Thoracic aorta (tissue), 2 donors: ENCODE measurements around the gene TCP11. TPM values are rescaled to one million over a fixed set of nuclear protein-coding genes. Genes with fewer than 3 reads are reported as not detected.

ENCODE experiments used
- ATAC-seq: fragments of 150-250 bp; one replicate; pipeline ENCODE4 v1.8.0; 2017; ENCODE audit warnings: low read depth; ENCODE audit not compliant: insufficient number of reproducible peaks, low FRiP score
- DNase-seq: peaks from one replicate; pipeline ENCODE4 v3.0.0-alpha.2; 2020; ENCODE audit warnings: low spot score
- H3K27ac ChIP-seq, 2 donors: fragments of 200-600 bp; sonication (generic); 1 replicate in 1 of 2; 2 replicates in 1 of 2; pipeline ENCODE4 v1.5.1; 2016; ENCODE audit warnings: mild to moderate bottlenecking in 2 of 2, moderate library complexity in 2 of 2
- H3K27me3 ChIP-seq: fragments of 200-600 bp; sonication (generic); replicated peaks from 2 replicates; pipeline ENCODE4 v1.6.0; 2016; ENCODE audit warnings: mild to moderate bottlenecking; ENCODE audit not compliant: insufficient read depth
- H3K36me3 ChIP-seq: fragments of 200-600 bp; sonication (generic); one replicate; pipeline ENCODE4 v1.5.1; 2016
- H3K4me1 ChIP-seq, 2 donors: fragments of 200-600 bp; sonication (generic); 1 replicate in 1 of 2; 2 replicates in 1 of 2; pipeline versions ENCODE4 v1.5.1 to v1.6.0; 2016; ENCODE audit warnings: low read depth in 2 of 2, mild to moderate bottlenecking in 1 of 2; ENCODE audit not compliant: control insufficient read depth in 1 of 2
- H3K4me3 ChIP-seq: fragments of 200-600 bp; sonication (generic); 2 replicates; pipeline ENCODE4 v1.5.1; 2016; ENCODE audit warnings: mild to moderate bottlenecking
- H3K9me3 ChIP-seq: fragments of 200-600 bp; sonication (generic); 2 replicates; pipeline ENCODE4 v1.5.1; 2016
- total RNA-seq, 2 donors: library from RNA; depleted of rRNA; stranded (reverse); fragments of >200 nt; gene quantifications; one replicate each; pipeline versions ENCODE4 v1.1.0 to v1.2.3, GENCODE V29; 2016
- TF ChIP-seq, protein P1 (sequence below): fragments of 200-600 bp; sonication (generic); IDR thresholded peaks from one replicate; pipeline ENCODE4 v1.5.1; 2019; ENCODE audit warnings: antibody characterized with exemption

Gene TCP11
- total RNA-seq, 2 donors from 2014 or later = not detected

DNA sequence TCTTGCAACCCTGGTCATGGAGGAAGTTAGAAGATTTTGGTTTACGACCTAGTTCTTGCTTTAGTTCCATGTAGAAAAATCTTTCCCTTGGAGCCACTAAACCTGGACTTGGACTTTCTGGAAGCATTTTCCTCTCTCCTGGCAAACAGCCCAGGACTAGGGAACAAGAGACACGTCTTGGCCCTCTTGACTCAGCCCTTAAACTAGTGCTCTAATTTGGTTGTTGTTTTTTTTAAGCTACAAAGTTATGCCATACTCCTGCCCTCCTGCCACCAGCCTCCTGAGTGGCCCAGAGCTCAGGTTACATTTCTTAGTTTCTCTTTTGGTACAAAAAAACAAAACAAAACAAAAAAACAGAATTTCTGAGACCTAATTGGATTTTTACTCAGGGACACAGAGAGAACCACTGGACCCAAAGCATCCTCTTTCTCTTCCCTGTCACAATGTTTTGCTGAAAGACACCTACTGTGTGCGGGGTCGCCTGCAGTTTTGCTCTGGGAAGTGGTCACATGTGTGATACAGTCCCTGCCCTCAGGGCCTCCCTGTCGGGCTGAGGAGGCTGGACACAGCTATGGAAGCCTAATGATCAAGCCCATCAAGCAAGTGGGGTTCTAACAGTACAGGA lies 40.3 kb upstream of the TCP11 start:
- peak; percentile 92 for ATAC-seq
- Histone ChIP-seq H3K4me1 (peaks cover 43 to 81% of the 10 kb centered on the region in 2 donors), H3K27me3 (no peaks in the 10 kb centered on the region), H3K36me3 (no peaks in the 10 kb centered on the region), H3K4me3 (peak overlapping the region; percentile 58), H3K27ac (peak overlapping the region; percentile 85 to 91), H3K9me3 (no peaks in the 10 kb centered on the region)
- DNase-seq = peak; percentile 48
- TF ChIP-seq, protein P1, sequence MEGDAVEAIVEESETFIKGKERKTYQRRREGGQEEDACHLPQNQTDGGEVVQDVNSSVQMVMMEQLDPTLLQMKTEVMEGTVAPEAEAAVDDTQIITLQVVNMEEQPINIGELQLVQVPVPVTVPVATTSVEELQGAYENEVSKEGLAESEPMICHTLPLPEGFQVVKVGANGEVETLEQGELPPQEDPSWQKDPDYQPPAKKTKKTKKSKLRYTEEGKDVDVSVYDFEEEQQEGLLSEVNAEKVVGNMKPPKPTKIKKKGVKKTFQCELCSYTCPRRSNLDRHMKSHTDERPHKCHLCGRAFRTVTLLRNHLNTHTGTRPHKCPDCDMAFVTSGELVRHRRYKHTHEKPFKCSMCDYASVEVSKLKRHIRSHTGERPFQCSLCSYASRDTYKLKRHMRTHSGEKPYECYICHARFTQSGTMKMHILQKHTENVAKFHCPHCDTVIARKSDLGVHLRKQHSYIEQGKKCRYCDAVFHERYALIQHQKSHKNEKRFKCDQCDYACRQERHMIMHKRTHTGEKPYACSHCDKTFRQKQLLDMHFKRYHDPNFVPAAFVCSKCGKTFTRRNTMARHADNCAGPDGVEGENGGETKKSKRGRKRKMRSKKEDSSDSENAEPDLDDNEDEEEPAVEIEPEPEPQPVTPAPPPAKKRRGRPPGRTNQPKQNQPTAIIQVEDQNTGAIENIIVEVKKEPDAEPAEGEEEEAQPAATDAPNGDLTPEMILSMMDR = no peak

DNA sequence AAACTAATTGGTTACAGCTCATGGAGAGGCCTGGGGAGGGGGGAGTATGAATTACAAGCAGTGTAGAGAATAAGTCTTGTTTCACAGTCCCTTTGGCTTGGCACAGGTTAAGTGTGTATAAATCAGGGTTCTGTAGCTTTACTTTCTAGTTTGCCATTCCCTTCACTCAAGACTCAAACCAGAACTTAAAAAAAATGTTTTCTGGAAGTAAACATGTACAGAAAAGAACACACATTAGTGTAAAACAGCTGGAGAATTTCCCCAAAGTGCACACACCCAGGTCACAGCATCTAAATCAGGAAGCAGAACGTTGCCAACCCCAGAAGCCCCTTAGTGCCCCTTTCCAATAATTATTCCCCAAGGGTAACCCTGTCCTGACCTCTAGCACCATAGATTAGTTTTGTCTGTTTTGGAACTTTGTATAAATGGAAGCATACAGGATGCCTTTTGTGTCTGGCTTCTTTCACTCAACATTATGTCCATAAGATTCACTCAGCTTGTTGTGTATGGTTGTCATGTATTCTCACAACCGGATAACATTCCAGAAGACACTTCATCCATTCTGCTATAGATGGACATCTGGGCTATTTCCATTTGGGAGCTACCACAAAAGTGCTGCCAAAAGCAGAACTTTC lies 38.9 kb upstream of the TCP11 start:
- peaks cover 35 to 68% of the 10 kb centered on the region in 2 donors for H3K4me1 ChIP-seq
- TF ChIP-seq, protein P1 = no peak
- peak overlapping the region; percentile 71 to 91 for H3K27ac ChIP-seq
- no peak for ATAC-seq
- no peaks in the 10 kb centered on the region for H3K27me3 ChIP-seq
- H3K9me3 ChIP-seq = no peaks in the 10 kb centered on the region
- no peaks in the 10 kb centered on the region for H3K36me3 ChIP-seq
- H3K4me3 ChIP-seq = no peak overlapping the region
- DNase-seq = no peak

DNA sequence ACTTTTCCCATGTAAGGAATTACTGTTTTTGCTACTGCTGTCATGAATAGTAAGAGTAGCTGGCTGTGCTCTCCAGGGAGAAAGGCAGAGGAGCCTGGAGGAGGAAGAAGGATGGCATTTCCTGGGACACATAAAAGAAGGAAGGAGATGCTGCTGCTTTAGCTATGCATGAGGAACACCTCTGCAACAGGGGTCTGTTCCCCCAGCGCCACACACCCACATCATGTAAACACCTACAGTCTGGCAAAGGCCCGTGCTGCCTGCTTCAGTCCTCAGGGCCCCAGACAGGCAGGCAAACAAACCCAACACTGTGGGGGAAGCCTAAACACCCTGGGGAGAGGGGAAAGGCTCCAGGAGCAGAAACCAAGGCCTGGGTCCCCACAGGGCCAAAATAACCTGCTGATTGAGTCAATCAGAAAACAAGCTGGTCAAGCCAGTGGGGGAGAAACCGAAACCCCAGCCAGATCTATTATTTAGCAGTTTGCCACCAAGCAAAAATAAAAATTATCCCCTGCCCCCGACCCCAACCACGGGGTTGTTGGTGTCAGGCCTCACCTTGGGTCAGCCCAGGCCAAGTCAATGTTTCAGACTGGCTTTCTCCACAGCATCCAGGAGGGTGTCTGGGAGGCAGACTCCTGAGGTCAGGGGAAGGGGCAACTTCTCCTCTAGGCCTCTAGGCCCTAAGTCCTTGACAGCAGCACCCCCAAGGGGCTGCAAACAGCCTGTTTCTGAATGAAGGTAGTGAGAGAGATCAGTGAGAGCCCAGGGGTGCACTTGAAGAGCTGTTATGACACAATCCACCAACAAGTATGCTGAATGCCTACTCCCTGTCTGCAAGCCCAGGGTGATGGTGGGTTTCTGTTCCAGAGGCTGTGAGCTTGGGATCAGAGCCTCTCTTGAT lies 38.0 kb upstream of the TCP11 start:
- DNase-seq (no peak), ATAC-seq (no peak)
- no peaks in the 10 kb centered on the region for H3K36me3 ChIP-seq
- H3K4me3 ChIP-seq = no peak overlapping the region
- TF ChIP-seq, protein P1 = no peak
- H3K27ac ChIP-seq = peak overlapping the region; percentile 71 to 91
- H3K9me3 ChIP-seq = no peaks in the 10 kb centered on the region
- H3K4me1 ChIP-seq = peaks cover 35 to 62% of the 10 kb centered on the region in 2 donors
- H3K27me3 ChIP-seq = no peaks in the 10 kb centered on the region

GRCh38 chr6:35178012-35178411 lies 36.9 kb upstream of the TCP11 start:
- peaks cover 33 to 50% of the 10 kb centered on the region in 2 donors for H3K4me1 ChIP-seq
- ATAC-seq = no peak
- H3K27ac ChIP-seq = peak overlapping the region; percentile 19 to 91
- no peak overlapping the region for H3K4me3 ChIP-seq
- H3K36me3 ChIP-seq = no peaks in the 10 kb centered on the region
- DNase-seq = no peak
- no peaks in the 10 kb centered on the region for H3K9me3 ChIP-seq
- TF ChIP-seq, protein P1 = no peak
- H3K27me3 ChIP-seq = no peaks in the 10 kb centered on the region

DNA sequence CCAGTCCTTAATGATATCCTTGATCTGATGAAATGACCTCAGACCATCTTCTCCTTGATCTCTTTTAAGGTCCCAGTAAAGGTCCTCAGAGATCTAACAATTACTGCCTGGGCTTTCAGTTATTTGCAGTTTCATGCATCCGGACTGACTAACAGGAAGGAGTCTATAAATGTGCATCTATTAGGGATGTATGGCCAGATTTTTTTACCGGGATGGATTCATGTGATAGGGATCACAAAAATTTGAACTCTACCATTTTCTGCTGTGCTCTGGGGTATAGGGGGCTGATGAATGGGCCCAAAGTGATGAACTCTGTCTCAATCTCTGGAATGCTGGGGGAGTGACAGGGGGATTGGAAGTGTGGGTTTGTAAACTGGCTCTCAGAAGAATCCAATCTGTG lies 36.5 kb upstream of the TCP11 start:
- ATAC-seq = no peak
- H3K9me3 ChIP-seq = no peaks in the 10 kb centered on the region
- no peak for DNase-seq
- no peak overlapping the region for H3K4me3 ChIP-seq
- peaks cover 31 to 47% of the 10 kb centered on the region in 2 donors for H3K4me1 ChIP-seq
- no peaks in the 10 kb centered on the region for H3K36me3 ChIP-seq
- H3K27me3 ChIP-seq = no peaks in the 10 kb centered on the region
- TF ChIP-seq, protein P1 = no peak
- peak overlapping the region in 1 of 2 donors; percentile 19 for H3K27ac ChIP-seq
